ENCODE measurements around the gene DIP2C. TPM values are rescaled to one million over a fixed set of nuclear protein-coding genes. Genes with fewer than 3 reads are reported as not detected.
A peak's percentile ranks its signal among the peaks of the same experiment; 100 is the strongest.
"Not testable (repeated sequence)": the region's sequence is repeated elsewhere in the genome, so short reads cannot be mapped to it uniquely, and the experiment has no call there.

Gene DIP2C
- total RNA-seq, 1 donor: 0.27 TPM

- not testable (repeated sequence) for DNase-seq (ENCODE audit: low read depth in 2 of 3, low spot score in 2 of 3)
These were observed 57.2 kb downstream of the DIP2C start for GRCh38 chr10:632155-632806.

- DNase-seq (ENCODE audit: low read depth in 2 of 3, low spot score in 2 of 3): no peak
These were observed 58.2 kb downstream of the DIP2C start for GRCh38 chr10:631266-631665.

GRCh38 chr10:630581-631073 is 58.8 kb downstream of the DIP2C start:
- no peak for DNase-seq (ENCODE audit: low read depth in 2 of 3, low spot score in 2 of 3)

- peak in 2 of 3 donors; percentile 51 to 86 for DNase-seq (ENCODE audit: low read depth in 2 of 3, low spot score in 2 of 3)
These were observed 60.1 kb downstream of the DIP2C start for GRCh38 chr10:629186-629998.

- no peak for DNase-seq (ENCODE audit: low read depth in 2 of 3, low spot score in 2 of 3)
These were observed 61.0 kb downstream of the DIP2C start for GRCh38 chr10:628386-629045.

- no peak for DNase-seq (ENCODE audit: low read depth in 2 of 3, low spot score in 2 of 3)
These were observed 62.2 kb downstream of the DIP2C start for GRCh38 chr10:627032-627992.

- no peak for DNase-seq (ENCODE audit: low read depth in 2 of 3, low spot score in 2 of 3)
These were observed 63.4 kb downstream of the DIP2C start for GRCh38 chr10:625751-626711.

- DNase-seq (ENCODE audit: low read depth in 2 of 3, low spot score in 2 of 3): no peak
These were observed 64.2 kb downstream of the DIP2C start for GRCh38 chr10:625333-625696.

GRCh38 chr10:624605-625332 is 64.7 kb downstream of the DIP2C start:
- DNase-seq (ENCODE audit: low read depth in 2 of 3, low spot score in 2 of 3): peak in 2 of 3 donors; percentile 40 to 43

GRCh38 chr10:624312-624604 is 65.2 kb downstream of the DIP2C start:
- DNase-seq (ENCODE audit: low read depth in 2 of 3, low spot score in 2 of 3): no peak

- DNase-seq (ENCODE audit: low read depth in 2 of 3, low spot score in 2 of 3): no peak
These were observed 65.8 kb downstream of the DIP2C start for GRCh38 chr10:623477-624311.

GRCh38 chr10:623014-623413 is 66.5 kb downstream of the DIP2C start:
- DNase-seq (ENCODE audit: low read depth in 2 of 3, low spot score in 2 of 3): no peak

- no peak for DNase-seq (ENCODE audit: low read depth in 2 of 3, low spot score in 2 of 3)
These were observed 67.3 kb downstream of the DIP2C start for GRCh38 chr10:621981-622740.

GRCh38 chr10:621513-621912 is 68.0 kb downstream of the DIP2C start:
- DNase-seq (ENCODE audit: low read depth in 2 of 3, low spot score in 2 of 3): no peak

- DNase-seq (ENCODE audit: low read depth in 2 of 3, low spot score in 2 of 3): no peak
These were observed 68.5 kb downstream of the DIP2C start for GRCh38 chr10:620971-621370.

- peak in 2 of 3 donors; percentile 53 to 72 for DNase-seq (ENCODE audit: low read depth in 2 of 3, low spot score in 2 of 3)
These were observed 69.1 kb downstream of the DIP2C start for GRCh38 chr10:620417-620816.

GRCh38 chr10:619710-620109 is 69.8 kb downstream of the DIP2C start:
- DNase-seq (ENCODE audit: low read depth in 2 of 3, low spot score in 2 of 3): no peak

All from hematopoietic multipotent progenitor cell (in vitro differentiated cells).